Measurements from ENCODE around the gene SPATS2. TPM values are rescaled to one million over a fixed set of nuclear protein-coding genes. Genes with fewer than 3 reads are reported as not detected.

SPATS2 gene
- total and polyA plus RNA-seq, 10 of the 15 experiments (the other 5 are each of a cell fraction or from before 2014, with no cell fraction given): 9.0 to 54.2 (median 27.5) TPM

DNA sequence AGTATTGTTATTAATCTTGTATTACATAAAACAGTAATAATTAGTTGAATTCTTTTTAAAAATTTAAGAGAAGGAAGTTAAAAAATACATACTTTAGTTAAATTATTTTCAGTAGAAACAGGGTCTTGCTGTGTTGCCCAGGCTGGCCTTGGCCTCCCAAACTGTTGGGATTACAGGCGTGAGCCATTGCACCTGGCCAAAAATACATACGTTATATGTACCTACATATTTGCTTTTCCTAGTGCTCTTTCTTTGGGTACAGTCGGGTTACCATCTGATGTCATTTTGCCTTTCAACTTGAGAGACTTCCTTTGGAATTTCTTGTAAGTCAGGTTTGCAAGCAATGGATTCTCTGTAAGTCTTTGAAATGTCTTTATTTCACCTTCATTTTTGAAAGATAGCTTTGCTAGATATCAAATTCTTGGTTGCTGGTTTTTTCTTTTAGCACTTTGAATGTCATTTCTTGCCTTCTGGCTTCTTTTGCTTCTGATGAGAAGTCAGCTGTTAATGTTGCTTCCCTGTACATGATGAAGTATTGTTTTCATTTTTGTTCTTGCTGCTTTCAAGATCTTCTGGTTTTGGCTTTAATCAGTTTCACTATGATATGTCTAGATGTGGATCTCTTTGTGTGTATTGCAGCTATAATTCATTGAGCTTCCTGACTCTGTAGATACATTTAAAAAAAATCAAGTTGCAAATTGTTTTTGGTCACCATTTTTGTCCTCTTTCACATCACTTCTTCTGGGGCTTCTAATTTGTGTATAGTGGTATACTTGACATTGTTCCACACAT, 84.4 kb downstream of the SPATS2 start:
- peak overlapping the region; percentile 74 for H3K27ac ChIP-seq (ENCODE audit: control insufficient read depth, insufficient read depth)
- H3K36me3 ChIP-seq (ENCODE audit: control insufficient read depth in 2 of 2, insufficient read depth in 2 of 2, low read length in 1 of 2): peaks cover 0 to 3% of the 10 kb centered on the region in 2 experiments; a peak in 2 of 4 replicates
- ChIA-PET CTCF (interaction anchor here (1.0 to 2.4 kb wide), 8 partner anchors 9 to 104 kb away, joined by 3 to 10 read pairs (median 4); no protein-coding TSS in a partner anchor), RAD21 (ENCODE audit: unreplicated experiment) (interaction anchor here (0.9 to 1.5 kb wide), 7 partner anchors 20 to 94 kb away, joined by 3 to 5 read pairs (median 3); partner anchors contain the start of gene SPATS2), POLR2A (interaction anchor here (0.6 to 1.4 kb wide), 7 partner anchors 25 to 85 kb away, joined by 3 to 7 read pairs (median 5); partner anchors contain the start of gene SPATS2), SMC1A (ENCODE audit: uncharacterized antibody, unreplicated experiment) (interaction anchor here (0.9 to 2.9 kb wide), 12 partner anchors 9 to 93 kb away, joined by 3 to 15 read pairs (median 5); partner anchors contain the start of gene SPATS2)
- H4K20me1 ChIP-seq (ENCODE audit: control insufficient read depth, insufficient read depth): no peaks in the 10 kb centered on the region
- no peak overlapping the region for H3K9ac ChIP-seq (ENCODE audit: control insufficient read depth, insufficient read depth, low read length)
- peaks cover 7% of the 10 kb centered on the region; the same call in 2 of the 3 replicates for H3K9me3 ChIP-seq (replicated peaks; ENCODE audit: control insufficient read depth, insufficient read depth, low read length)
- no peak overlapping the region for H3K4me3 ChIP-seq
- in situ Hi-C loops (cut with MboI) (no loop called here), intact Hi-C loops (cut with micrococcal nuclease; ENCODE audit: unreplicated experiment) (loop anchor here (2.0 kb wide), 1 partner anchor 85 kb away; the partner anchor contains the start of gene SPATS2)
- peaks cover 18% of the 10 kb centered on the region for H3K4me1 ChIP-seq (ENCODE audit: control insufficient read depth, insufficient read depth, low read length)
- H3K4me2 ChIP-seq (ENCODE audit: control insufficient read depth, insufficient read depth): peak overlapping the region; percentile 55
- no peaks in the 10 kb centered on the region for H3K27me3 ChIP-seq (replicated peaks in 1 of 2; ENCODE audit: control insufficient read depth in 2 of 2, insufficient read depth in 2 of 2, low read length in 1 of 2)
- whole genome bisulfite sequencing (ENCODE audit: insufficient coverage, insufficient replicate concordance, low lambda C conversion rate, missing lambda C conversion rate): 33% methylated on average over 3 of the region's 3 CpGs
- peak; percentile 93 for FAIRE-seq
- peaks cover 38% of the 10 kb centered on the region for H3K79me2 ChIP-seq (ENCODE audit: control insufficient read depth, insufficient read depth, low read length)
- ATAC-seq: peak; percentile 96
- no TSS peak for BruUV-seq (replicated peaks)
- no peak overlapping the region for H2AFZ ChIP-seq (ENCODE audit: control insufficient read depth, low read depth, low read length)
- DNase-seq (ENCODE audit: low read depth, low spot score): peak; percentile 62
- TF ChIP-seq IKZF2 (IDR thresholded peaks at IDR 0.05) (peak; percentile 20 to 33; a peak in 2 of 4 replicates), ZNF592 (IDR thresholded peaks at IDR 0.05) (no peak), MTA3 (IDR thresholded peaks at IDR 0.05; ENCODE audit: borderline replicate concordance, low read length) (0 out of 2 replicates have a peak, but pooled peaks have one; percentile 60), ZNF384 (IDR thresholded peaks at IDR 0.05; ENCODE audit: borderline replicate concordance, low read depth, low read length) (peak; percentile 35; the same call in 1 of the 2 replicates), MTA2 (IDR thresholded peaks at IDR 0.05; ENCODE audit: low read depth) (peak; percentile 54; the same call in 1 of the 2 replicates), POU2F2 (IDR thresholded peaks at IDR 0.05; ENCODE audit: borderline replicate concordance, low read depth, low read length) (no peak), TCF7 (IDR thresholded peaks at IDR 0.05; ENCODE audit: borderline replicate concordance) (peak; percentile 69; the same call in 1 of the 2 replicates), CREM (IDR thresholded peaks at IDR 0.05; ENCODE audit: low read depth) (0 out of 2 replicates have a peak, but pooled peaks have one; percentile 9), MLLT1 (IDR thresholded peaks at IDR 0.05) (peak; percentile 51), ATF3 (IDR thresholded peaks at IDR 0.05; ENCODE audit: borderline replicate concordance, extremely low read depth, low read depth, low read length) (no peak), NBN (IDR thresholded peaks at IDR 0.05) (peak; percentile 70; the same call in 1 of the 2 replicates), SMARCA5 (IDR thresholded peaks at IDR 0.05) (peak; percentile 42; the same call in 1 of the 2 replicates), SMAD1 (IDR thresholded peaks at IDR 0.05; ENCODE audit: low read depth, partially characterized antibody) (no peak)
